HAP-1 (cell line): ENCODE measurements around the gene NPAS2.

ENCODE experiments used
- DNase-seq, 2 experiments: peaks; one replicate each; pipeline ENCODE4 v3.0.0-alpha.2; 2016 to 2020; ENCODE audit warnings: low spot score in 2 of 2
- H3K27me3 ChIP-seq: fragments of 250-450 bp; sonication (Bioruptor Pico); 2 replicates; pipeline ENCODE4 v1.5.1; 2020; ENCODE audit warnings: low read depth, mild to moderate bottlenecking, moderate library complexity
- H3K36me3 ChIP-seq: fragments of 250-450 bp; sonication (Bioruptor Pico); replicated peaks from 2 replicates; pipeline ENCODE4 v1.5.1; 2020; ENCODE audit warnings: mild to moderate bottlenecking
- H3K4me1 ChIP-seq: fragments of 250-450 bp; sonication (Bioruptor Pico); 2 replicates; pipeline ENCODE4 v1.5.1; 2020; ENCODE audit warnings: mild to moderate bottlenecking
- H3K4me3 ChIP-seq: fragments of 250-450 bp; sonication (Bioruptor Pico); 2 replicates; pipeline ENCODE4 v1.5.1; 2020; ENCODE audit warnings: mild to moderate bottlenecking, moderate library complexity
- H3K9me3 ChIP-seq: fragments of 250-450 bp; sonication (Bioruptor Pico); 2 replicates; pipeline ENCODE4 v1.5.1; 2020; ENCODE audit warnings: mild to moderate bottlenecking, moderate library complexity
- in situ Hi-C: fragments of 300-500 bp; cut with MboI; formaldehyde crosslinking; loops from 3 replicates; pipeline ENCODE4 v1.14.3; 2020; ENCODE audit warnings: low sequenced_read_pairs, inconsistent platforms, mixed read lengths

NPAS2 gene

DNA sequence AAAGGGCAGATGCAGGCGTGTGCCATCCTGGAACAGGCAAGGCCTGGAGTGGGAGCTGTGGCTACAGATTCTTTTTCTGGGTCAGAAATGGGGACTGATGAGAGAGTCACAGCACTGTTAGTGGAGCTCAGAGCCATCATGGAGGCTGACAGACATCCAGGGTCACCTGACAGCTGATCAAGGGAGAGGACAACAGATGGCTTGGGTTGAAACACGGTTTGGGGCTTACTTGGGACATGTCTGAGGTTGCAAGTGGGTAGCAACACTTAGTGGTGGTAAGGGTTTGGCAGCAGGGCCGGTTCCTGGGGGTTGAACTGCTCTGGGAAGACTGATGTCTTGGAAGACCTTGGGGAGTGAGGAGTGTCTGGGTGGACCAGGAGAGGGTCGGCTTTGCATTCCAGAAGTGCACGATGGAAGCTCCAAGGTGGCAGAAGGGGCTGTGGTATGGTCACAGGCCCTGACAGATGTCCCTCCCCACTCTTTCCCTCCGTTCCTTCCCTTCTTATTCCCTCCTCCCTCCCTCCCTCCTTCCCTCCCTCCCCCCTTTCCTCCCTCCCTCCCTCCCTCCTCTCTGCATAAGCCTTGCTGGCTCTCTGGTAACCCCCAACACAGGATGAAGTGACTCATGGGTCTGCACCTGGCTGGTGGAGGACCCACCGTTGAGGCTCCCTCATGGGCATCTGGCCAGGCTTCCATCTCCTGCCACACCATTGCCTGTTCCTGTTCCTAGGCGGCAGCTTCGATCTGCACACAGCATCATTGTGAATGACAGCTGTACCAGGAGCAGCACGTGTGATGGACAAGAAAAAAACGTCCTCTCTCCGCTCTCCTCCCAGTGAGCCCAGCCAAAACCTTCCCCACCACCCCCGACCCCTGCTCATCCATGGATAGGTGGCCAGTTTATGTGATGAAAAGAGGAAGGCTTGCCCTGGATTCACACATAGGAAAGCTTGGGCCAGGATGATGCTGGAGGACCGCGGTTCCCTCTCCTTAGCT lies 118.4 kb downstream of the NPAS2 start:
- in situ Hi-C loops: no loop called here
- no peaks in the 10 kb centered on the region for H3K4me1 ChIP-seq
- no peak for DNase-seq
- H3K27me3 ChIP-seq: no peaks in the 10 kb centered on the region
- no peaks in the 10 kb centered on the region for H3K36me3 ChIP-seq
- no peaks in the 10 kb centered on the region for H3K9me3 ChIP-seq
- no peak overlapping the region for H3K4me3 ChIP-seq

DNA sequence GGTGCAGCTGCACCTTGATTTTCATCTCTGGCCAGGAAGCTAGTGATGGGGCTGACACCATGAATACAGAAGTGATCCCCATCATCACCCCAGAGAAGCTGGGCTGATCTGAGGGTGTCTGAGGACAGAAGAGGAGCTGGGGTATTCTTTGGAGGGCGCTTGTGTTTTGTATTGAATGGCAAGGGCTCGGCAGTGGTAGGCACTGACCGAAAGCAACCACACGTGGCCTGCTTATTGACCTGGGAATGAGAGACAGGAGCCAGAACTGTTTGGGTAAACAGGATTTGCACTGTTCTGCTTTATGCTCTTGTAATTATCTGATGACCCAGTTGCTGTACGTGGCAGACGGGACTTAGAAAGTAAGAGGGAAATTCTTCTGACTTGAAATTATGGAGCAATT lies 119.5 kb downstream of the NPAS2 start:
- no peak for DNase-seq
- in situ Hi-C loops: no loop called here
- no peak overlapping the region for H3K4me3 ChIP-seq
- no peaks in the 10 kb centered on the region for H3K27me3 ChIP-seq
- no peaks in the 10 kb centered on the region for H3K4me1 ChIP-seq
- no peaks in the 10 kb centered on the region for H3K9me3 ChIP-seq
- H3K36me3 ChIP-seq: no peaks in the 10 kb centered on the region

DNA sequence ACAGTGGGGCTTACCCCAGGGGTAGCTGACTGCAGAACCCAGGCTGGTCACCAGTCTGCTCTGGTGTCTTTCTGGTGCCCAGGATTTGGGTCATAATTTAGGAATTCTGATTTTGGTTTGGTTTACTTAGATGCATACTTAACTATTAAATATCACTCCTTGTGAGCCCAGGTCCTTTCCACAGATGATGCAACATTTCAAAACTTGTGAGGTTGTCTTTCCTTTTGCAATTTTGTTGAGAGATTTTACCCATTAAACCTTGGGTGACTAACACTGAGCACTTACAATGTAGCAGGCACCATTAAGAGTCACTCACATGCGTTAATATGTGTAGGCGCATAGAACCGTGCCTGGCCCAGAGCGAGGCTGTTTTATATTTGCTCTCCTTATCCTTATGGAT lies 120.3 kb downstream of the NPAS2 start:
- no peak overlapping the region for H3K4me3 ChIP-seq
- no peaks in the 10 kb centered on the region for H3K36me3 ChIP-seq
- in situ Hi-C loops: no loop called here
- H3K4me1 ChIP-seq: no peaks in the 10 kb centered on the region
- DNase-seq: no peak
- no peaks in the 10 kb centered on the region for H3K9me3 ChIP-seq
- no peaks in the 10 kb centered on the region for H3K27me3 ChIP-seq

DNA sequence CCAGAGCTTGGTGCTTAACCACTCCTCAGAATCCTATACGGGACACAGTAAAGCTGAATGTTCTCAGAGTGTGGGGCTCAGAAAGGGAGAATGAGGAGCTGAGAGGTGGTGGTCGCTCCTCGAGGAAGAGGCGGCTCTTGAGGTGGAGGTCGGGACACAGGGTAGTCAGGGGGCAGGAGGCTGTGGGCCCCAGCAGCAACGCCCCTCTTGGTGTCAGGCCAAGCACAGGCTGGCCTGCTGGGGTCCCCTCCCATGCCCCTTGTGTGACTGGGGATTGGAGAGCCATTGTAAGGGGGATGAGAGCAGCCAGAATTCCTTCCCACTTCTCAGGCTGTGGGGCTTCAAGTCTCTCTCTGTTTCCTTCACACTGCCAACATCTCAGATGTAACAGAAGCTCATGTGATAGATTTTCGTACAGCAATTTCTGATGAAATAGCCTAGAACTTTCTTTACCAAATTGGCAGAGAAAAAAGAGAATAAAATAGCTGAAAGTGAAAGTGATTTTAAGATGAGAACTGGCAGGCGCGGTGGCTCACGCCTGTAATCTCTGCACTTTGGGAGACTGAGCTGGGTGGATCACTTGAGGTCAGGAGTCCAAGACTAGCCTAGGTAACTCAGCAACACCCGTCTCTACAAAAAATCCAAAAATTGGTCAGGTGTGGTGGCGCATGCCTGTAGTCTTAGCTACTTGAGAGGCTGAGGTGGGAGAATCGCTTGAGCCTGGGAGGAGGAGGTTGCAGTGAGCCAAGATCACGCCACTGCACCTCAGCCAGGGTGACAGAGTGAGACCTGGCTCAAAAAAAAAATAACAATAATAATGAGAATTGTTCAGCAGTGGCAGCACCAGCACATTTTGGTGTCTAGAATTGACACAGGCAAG lies 121.1 kb downstream of the NPAS2 start:
- Histone ChIP-seq H3K36me3 (no peaks in the 10 kb centered on the region), H3K4me3 (no peak overlapping the region), H3K9me3 (no peaks in the 10 kb centered on the region), H3K4me1 (no peaks in the 10 kb centered on the region), H3K27me3 (no peaks in the 10 kb centered on the region)
- in situ Hi-C loops: no loop called here
- no peak for DNase-seq

DNA sequence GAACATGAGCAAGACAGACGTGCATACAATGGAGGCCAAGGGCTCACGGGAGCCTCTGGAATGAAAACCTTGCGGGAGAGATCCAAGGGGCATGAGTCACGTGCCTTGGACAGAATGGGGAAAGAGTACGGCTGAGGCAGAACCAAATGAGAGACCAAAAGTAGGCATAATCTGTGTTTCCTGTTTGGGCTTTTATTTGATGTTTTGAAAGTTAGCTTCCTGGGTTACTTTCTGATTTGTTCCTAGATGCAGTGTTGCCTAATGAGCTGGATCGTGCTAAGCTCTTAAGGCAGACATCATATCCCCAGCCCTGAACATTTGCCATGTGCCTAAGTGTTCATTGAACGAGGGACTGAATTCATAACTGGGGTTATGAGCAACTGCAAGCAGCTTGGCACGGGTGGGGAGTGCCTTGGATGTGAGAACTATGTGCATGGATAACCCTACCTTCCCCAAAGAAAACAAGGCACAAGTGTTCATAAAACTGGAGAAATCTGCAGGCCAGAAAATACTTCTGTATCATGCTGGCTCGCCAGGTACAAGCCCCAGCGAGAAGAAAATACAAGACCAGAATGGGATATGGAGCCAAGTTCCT lies 121.8 kb downstream of the NPAS2 start:
- Histone ChIP-seq H3K4me1 (no peaks in the 10 kb centered on the region), H3K27me3 (no peaks in the 10 kb centered on the region), H3K4me3 (no peak overlapping the region), H3K36me3 (no peaks in the 10 kb centered on the region), H3K9me3 (no peaks in the 10 kb centered on the region)
- no peak for DNase-seq
- in situ Hi-C loops: no loop called here

DNA sequence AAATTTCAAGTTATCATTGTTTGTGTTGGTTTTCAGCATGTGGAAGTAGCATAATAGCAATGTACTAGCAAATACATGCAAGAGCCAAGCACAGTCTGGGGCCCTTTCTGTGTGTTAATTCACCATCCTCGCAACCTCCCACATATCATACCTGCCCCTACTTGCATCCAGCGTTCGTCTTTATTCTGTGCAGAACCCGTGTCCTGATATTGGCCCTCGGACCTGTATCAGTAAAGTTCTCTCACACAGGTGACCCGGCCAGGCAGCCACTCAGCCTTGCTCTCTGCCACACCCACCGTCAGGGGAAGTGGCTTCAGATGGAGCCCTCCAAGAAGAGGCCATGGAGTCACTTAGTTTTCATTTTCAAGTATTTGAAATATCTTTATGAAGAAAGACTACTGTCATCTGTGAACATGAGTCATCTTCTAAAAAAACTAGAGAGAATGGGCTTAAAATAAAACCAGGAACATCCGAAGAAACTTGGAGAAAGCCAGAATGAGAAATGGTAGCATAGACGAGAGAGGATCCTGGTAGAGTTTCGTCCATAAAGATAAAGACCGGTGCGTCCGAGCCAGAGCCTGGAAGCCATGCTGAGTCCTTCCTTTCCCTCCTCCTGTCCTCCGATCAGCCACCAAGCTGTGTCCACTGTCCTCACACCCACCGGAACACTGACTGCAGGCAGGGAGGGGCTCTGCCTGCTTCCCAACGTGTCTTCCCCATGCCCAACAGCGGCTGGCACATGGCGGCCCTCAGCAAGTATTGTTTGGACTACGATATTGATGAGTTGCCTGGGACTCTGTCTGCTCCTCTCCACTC lies 124.9 kb downstream of the NPAS2 start:
- H3K4me1 ChIP-seq: peaks cover 11% of the 10 kb centered on the region
- H3K36me3 ChIP-seq: no peaks in the 10 kb centered on the region
- no peak for DNase-seq
- no peaks in the 10 kb centered on the region for H3K9me3 ChIP-seq
- no peak overlapping the region for H3K4me3 ChIP-seq
- in situ Hi-C loops: no loop called here
- no peaks in the 10 kb centered on the region for H3K27me3 ChIP-seq

DNA sequence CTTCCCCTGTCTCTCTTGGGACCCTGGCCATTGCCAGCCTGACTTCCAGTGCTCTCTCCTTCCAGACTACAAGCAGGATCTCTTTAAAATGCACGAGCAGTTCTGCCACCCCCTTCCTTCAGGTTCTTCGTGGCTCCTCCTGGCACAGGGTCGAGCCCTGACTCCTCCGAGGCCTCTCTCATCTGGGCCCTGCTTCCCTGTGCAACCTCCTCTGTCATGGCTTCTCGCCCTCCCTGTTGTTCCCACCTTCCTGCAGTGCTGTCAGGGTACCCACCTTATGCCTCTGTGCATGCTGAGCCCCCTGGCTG lies 125.4 kb downstream of the NPAS2 start:
- DNase-seq: no peak
- Histone ChIP-seq H3K36me3 (no peaks in the 10 kb centered on the region), H3K4me3 (no peak overlapping the region), H3K4me1 (peaks cover 16% of the 10 kb centered on the region), H3K9me3 (no peaks in the 10 kb centered on the region), H3K27me3 (no peaks in the 10 kb centered on the region)
- in situ Hi-C loops: no loop called here

DNA sequence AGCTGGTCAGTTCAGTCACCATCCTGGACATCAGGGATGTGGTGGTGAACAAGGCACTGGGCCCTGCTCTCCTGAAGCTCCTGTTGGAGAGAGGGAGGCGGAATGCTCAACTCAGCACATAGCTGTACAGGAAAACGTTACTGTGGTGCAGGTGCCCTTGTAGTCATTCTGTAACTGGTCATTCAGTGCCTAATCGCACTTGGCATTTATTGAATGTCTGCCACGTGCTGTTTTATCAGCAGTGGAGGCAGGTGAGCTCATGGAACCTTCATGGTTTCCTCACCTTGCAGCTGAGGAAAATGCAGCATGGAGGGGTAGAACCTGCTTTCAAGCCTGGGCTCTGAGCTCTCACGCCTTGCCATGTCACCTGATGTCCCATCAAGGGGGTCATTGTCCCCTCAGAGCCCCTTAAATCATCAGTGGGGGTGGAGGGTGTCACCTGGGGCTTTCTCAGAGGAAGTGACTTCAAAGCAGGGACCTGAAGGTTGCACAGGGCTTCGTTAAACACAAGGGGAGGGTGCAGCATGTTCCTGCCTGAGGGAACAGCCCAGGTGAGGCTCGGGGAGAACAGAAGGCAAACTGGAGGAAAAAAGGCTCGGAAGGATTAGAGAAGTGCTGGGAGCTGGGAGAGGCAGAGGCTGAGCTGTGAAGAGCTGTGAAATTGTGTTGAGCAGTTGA lies 126.1 kb downstream of the NPAS2 start:
- no peak for DNase-seq
- peaks cover 16% of the 10 kb centered on the region for H3K4me1 ChIP-seq
- no peak overlapping the region for H3K4me3 ChIP-seq
- in situ Hi-C loops: no loop called here
- no peaks in the 10 kb centered on the region for H3K27me3 ChIP-seq
- H3K9me3 ChIP-seq: no peaks in the 10 kb centered on the region
- no peaks in the 10 kb centered on the region for H3K36me3 ChIP-seq

DNA sequence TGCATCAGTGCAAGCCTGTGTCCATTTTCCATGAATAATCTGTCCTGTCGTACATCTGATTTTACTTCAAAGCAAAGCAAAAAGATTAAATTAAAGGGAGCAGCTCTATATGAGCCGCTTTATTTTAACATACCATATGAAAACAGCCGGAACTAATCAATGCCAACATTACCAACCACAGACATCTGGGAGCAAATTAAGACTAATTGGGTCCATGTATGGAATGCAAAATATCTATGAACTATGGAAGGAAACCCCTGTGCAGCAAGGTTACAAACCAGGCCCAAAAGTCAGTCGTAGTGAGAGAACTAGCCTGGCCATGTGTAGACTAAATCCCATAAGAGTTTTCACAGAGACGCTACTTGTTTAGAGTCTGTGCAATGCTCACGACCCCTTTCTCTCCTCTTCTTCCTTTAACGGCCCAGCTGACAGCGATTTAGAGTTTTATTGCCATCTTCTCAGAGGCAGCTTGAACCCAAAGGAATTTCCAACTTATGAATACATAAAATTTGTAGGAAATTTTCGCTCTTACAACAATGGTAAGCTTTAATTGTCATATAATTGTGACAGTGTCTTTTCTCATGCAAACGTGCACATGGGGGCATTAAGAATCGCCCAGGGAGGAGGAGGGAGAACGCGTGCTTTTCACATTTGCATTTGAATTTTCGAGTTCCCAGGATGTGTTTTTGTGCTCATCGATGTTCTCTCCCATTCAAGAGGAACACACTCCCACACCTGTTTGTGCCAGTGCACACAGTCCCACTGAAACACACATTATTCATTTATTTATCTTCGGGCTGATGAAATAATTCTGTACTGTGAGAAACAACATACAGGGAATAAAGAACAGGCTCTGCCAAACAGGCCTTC lies 129.2 kb downstream of the NPAS2 start:
- Histone ChIP-seq H3K27me3 (no peaks in the 10 kb centered on the region), H3K9me3 (no peaks in the 10 kb centered on the region), H3K36me3 (no peaks in the 10 kb centered on the region), H3K4me1 (peaks cover 16% of the 10 kb centered on the region), H3K4me3 (no peak overlapping the region)
- peak; percentile 65 to 82 for DNase-seq
- in situ Hi-C loops: no loop called here

DNA sequence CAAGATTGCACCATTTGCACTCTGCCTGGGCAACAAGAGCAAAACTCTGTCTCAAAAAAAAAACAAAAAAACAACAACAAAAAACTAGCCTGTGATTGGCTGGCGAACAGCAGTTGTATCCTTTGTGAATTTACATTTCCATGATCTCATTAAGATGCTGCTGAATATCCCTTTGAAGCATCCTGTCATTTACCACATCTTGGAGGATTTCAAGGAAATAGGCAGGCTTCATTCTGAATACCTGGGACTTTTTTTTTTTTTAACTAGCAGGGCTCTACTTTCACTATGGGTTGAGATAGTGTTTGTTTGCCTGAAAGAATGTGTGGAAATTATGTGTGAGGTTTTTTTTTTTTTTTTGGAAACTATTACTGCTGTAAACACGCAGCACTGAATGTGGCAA lies 132.6 kb downstream of the NPAS2 start:
- no peaks in the 10 kb centered on the region for H3K9me3 ChIP-seq
- peaks cover 16% of the 10 kb centered on the region for H3K4me1 ChIP-seq
- in situ Hi-C loops: no loop called here
- H3K4me3 ChIP-seq: no peak overlapping the region
- no peaks in the 10 kb centered on the region for H3K36me3 ChIP-seq
- DNase-seq: no peak
- no peaks in the 10 kb centered on the region for H3K27me3 ChIP-seq

DNA sequence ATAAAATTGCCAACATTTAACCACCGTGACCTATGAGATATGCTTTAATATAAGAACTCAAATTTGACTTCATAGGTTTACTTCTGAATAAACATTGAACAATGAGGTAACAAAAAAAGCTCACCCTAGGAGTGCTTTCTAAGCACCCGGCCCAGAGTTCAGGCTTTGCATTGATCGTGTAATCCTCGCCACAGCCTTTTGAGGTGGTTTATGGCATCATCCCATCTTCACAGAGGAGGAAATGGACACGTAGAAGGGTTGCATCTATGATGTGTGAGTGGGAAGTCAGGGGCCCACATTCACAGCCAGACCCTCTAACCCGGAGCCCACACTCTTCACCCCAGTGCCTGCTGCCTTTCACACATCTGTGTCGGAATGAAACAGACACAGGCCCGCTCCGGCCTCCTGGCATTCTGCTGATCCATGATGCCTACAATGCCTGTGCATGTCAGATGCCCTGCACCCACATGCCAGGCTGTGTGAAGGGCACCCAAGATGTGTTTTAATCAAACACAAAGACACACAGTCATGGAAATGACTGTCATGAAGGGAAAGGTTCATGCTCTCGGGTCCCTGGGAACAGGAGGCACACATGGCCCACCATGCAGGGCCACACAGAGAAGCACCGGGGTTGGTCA lies 133.6 kb downstream of the NPAS2 start:
- Histone ChIP-seq H3K36me3 (no peaks in the 10 kb centered on the region), H3K4me1 (peaks cover 16% of the 10 kb centered on the region), H3K27me3 (no peaks in the 10 kb centered on the region), H3K4me3 (no peak overlapping the region), H3K9me3 (no peaks in the 10 kb centered on the region)
- in situ Hi-C loops: no loop called here
- DNase-seq: no peak

DNA sequence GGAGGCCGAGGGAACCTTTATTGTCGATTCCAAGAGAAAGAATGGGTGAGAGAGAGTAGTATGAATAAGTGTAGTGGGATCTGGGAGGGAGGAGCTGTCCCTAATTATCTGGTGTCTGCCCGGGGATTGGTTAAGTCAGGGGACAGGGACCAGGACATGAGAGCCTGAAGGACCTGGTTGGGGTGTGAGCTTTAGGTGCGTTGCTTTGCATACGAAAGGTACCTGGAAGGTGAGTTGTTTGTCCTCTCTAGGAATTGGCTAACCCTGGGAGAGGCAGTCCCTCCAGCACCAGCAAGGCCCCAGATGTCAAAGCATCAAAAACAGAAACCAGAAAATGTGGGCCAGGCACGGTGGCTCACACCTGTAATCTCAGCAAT lies 134.1 kb downstream of the NPAS2 start:
- no peak for DNase-seq
- no peaks in the 10 kb centered on the region for H3K27me3 ChIP-seq
- in situ Hi-C loops: no loop called here
- H3K4me3 ChIP-seq: no peak overlapping the region
- no peaks in the 10 kb centered on the region for H3K9me3 ChIP-seq
- no peaks in the 10 kb centered on the region for H3K36me3 ChIP-seq
- peaks cover 11% of the 10 kb centered on the region for H3K4me1 ChIP-seq
